GM21390 (cell line): ENCODE results near the gene CARMIL1.

Source experiments
- ATAC-seq: cut with Tn5 transposase; IDR thresholded peaks from one replicate; pipeline ENCODE4 v1.9.1; 2021; ENCODE audit not compliant: unreplicated experiment

The CARMIL1 gene

DNA sequence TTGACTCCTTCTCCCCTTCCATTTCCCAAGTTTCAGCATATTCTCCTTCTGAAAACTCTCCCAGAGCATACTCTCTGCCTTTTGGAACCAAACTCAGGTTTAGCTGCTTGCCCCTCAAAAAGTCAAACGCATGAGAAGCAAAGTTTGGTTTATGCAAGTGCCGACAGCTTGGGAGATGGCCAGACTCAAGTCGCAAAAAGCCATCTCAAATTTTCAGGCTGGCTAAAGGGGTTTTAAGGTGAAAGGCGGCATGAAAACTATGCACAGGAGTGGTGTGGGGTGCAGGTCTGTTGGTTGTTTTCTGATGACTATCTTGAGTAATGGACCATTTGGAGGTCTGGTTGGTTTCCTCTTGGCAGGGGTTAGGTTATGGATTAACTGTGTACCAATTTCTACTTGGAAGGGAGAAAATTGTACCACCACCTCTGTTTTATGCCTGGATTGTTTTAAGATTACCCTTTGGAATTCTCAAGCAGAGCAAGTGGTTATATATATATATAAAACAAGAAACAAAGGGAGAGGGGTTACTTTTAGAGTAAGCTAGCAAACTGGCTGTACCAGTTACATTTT, 320.4 kb downstream of the CARMIL1 start:
- ATAC-seq = no peak

DNA sequence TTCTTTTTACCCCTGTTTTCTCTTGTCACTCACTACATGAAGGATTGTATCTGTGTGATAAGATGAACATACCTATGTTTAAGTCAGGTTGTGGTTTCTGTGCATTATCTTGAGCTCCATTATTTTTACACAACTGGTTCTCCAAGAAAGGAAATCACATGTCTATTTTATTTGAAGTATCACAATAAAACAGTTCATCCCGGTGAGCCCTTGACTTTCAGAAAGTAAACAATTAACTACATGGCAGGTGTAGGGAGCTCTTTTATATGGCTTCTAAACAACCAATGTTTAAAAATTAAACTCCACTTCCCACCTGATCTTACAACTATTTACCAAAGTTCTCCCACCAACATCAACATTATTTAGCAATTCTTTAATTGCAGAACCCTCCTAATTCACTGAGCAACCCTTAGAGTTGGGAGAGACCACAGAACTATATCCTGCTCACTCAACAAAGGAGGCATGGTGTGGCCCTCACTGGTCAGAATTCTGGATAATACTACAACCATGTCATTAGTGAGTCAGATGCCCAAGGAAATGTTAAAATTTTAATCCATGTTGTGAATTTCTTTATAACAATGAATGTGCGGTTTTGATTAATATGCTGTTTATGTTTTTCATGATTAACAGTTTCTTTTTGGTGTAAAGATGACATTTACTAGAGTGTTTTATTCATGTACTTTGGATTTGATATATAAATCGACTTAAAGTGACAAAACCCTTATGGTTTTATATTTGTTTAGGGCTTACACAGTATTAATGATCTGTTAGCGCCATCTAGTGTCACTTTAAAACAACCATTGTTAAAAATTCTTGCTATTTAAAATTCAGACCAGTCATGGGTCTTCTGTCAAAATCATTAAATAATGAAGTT, 322.9 kb downstream of the CARMIL1 start:
- no peak for ATAC-seq

GRCh38 chr6:25602674-25602982, 323.5 kb downstream of the CARMIL1 start:
- ATAC-seq = no peak

DNA sequence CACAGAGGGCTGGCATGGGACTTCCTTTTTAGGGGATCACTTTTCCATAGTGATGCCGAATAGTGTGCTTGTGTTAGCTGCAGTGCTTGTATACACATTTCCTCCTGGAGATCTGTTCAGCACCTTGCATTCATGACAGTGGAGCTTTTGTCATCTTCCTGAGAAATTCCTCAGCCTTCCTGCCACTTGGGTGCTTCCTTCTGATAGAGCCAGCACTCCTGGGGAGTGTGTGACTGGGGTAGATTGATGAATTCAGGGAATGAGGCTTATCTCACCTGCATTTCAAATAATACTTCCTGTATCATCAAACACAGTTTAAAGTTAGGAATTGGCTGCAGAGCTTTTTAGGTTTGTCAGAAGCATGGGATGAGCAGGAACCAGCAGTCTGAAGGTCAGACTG, 324.1 kb downstream of the CARMIL1 start:
- ATAC-seq = no peak

GRCh38 chr6:25606151-25606550, 327.0 kb downstream of the CARMIL1 start:
- no peak for ATAC-seq

GRCh38 chr6:25608558-25609174, 329.5 kb downstream of the CARMIL1 start:
- no peak for ATAC-seq

DNA sequence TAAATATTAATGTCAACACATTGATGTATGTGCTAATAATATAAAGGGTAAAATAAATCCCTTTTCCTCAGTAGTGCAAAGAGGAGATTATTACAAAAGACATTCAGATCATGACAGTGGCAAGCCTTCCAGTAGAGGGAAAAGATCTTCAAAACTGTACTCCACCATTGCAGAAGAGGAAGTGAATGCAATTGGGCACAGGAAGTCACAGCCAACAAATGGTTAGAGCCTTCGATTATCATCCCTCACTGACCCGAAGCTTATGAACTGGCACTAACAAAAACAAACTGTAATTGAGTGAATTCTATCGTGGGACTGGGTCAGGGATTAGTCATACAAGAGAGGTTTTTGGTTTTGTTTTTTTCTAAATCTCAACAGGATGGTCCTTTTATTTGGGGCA, 333.5 kb downstream of the CARMIL1 start:
- no peak for ATAC-seq

- ATAC-seq = no peak
Observed at GRCh38 chr6:25613415-25613814, 334.2 kb downstream of the CARMIL1 start.

DNA sequence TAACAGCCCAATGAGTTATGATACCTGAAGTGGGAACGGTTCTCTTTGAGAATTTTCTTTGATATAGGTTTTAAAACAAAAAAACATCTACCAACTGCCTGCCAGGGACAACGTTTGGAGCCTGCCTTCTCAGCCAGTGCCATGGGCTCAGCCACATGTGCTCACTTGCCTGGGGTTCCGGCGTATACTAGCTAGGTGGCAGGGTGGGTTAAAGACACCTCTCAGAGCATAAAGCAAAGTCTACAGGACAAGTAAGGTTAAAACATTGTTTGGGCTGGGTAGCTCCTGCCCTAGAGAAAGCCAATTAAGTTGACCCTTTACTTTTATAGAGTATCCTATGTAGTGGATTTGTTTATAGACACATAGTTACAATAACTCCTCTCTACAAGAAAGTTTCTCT, 334.9 kb downstream of the CARMIL1 start:
- no peak for ATAC-seq

GRCh38 chr6:25615471-25615870, 336.3 kb downstream of the CARMIL1 start:
- ATAC-seq = no peak

- no peak for ATAC-seq
Observed at GRCh38 chr6:25617997-25618396, 338.8 kb downstream of the CARMIL1 start.

GRCh38 chr6:25619217-25619616, 340.0 kb downstream of the CARMIL1 start:
- ATAC-seq = no peak

DNA sequence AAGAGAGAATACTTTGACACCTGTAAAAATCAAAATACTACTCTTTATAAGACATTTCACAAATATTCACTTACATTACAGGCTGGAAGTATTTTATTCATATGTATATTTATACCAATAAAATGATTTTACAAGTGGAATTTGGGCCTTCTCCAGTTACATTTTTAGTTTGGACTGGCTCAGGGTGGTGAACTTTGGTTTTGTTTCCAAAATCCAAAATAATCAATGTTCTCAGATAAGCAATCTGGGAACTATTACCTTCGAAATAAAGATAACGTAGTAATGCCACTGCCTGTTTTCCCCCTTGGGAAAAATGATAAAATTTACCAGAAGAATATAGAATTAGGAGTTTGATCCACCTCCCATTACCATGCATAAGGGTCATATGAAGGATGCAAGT, 341.2 kb downstream of the CARMIL1 start:
- no peak for ATAC-seq

DNA sequence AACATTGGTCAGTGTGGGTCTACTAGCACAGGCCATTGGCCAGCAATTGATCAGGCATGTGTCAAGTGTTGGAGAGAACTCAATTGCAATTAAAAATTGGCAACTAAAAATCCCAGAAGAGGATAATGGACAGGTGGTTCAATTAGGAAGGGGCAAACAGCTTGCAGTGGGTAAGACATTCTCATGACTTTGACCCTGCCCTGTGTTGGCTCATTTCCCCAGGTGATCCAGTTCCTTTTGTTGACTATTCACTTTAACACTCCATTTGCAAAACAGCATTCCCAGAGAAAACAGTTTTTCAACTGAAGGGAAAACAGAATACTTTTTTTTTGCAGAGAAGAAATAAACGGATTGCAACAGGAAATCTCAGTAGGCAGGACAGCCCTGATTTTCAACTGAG, 343.9 kb downstream of the CARMIL1 start:
- ATAC-seq = no peak

- ATAC-seq = no peak
Observed at GRCh38 chr6:25623879-25624278, 344.7 kb downstream of the CARMIL1 start.

- ATAC-seq = no peak
Observed at GRCh38 chr6:25627001-25627400, 347.8 kb downstream of the CARMIL1 start.

DNA sequence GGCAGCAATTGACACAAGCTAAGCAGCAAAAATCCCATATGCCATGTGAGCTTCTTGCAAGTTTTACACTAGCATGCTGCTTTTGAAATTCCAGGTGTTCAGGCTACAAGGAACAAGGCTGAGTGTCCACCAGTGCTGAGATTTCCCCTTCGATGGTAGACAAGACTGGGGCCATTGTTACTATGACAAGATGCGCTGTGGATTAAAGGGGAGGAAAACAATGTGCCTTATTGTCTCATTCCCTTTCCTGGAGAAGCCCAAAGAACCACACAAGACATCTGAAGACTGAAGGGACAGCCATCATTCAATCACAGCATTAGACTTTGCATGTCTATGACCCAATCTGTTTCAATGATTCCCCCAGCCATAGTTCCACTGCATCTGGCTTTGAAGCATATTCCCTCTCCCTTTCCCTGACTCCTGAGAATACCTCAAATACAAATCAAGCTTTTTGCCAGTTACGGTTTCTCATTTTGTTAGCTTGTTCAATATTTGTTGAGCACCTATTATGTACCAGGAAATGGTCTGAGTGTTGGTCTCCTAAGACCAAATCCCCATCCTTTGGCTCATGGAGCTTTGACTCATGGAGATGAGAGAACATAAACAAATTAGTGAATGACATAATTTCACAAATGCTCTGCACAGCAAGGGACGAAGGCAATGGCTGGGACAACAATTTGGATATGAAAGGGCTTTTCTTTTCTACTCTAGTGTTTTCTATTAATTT, 349.5 kb downstream of the CARMIL1 start:
- no peak for ATAC-seq

DNA sequence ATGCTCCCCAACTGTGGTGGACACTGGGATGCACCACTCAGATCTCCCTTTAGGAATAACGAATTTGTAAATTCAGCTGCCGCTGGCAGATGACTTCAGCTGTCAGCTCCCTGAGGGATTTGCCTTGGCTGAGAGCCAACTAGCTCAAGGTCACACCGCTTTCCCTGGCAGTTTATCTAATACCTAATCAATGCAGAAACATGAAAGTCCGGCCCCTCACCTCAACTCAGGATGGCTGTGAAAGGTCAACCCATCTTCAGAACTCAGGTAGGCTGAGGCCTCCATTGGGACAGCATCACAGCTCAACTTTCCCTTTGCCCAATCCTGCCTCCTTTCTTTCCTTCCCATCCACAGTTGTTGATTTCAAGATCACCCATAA, 350.0 kb downstream of the CARMIL1 start:
- no peak for ATAC-seq

- ATAC-seq = no peak
Observed at GRCh38 chr6:25630508-25631278, 351.5 kb downstream of the CARMIL1 start.

DNA sequence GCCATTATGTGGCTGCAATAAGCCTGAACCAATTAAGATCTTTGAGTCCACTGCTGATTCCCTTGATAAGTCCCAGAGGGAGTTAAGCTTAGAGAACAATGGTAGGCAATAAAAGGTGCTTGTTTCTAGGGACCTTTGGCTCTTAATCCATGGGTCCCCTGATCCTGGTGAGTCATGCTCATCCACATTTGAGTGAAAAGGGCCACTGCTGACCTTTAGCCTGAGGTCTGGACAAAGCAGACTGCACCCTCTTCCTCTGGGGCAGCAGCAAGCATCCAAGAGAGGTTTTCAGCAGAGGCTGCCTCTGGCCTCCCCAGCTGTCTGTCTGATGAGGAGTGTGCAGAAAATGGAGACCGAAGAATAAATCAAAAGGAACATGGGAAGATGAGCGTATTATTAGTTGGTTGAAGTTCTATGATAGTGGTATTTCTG, 356.7 kb downstream of the CARMIL1 start:
- no peak for ATAC-seq

- no peak for ATAC-seq
Observed at GRCh38 chr6:25637211-25637610, 358.0 kb downstream of the CARMIL1 start.
